SH-SY5Y (cell line): ENCODE measurements around the gene COMMD1.

Experiments
- GATA2 ChIP-seq: IDR thresholded peaks from 2 replicates; pipeline ENCODE4 v1.6.1; 2011; ENCODE audit warnings: mild to moderate bottlenecking, low read depth, low read length
- GATA3 ChIP-seq: IDR thresholded peaks from 2 replicates; pipeline ENCODE4 v1.6.1; 2011; ENCODE audit warnings: low read depth, mild to moderate bottlenecking, low read length, moderate library complexity

DNA sequence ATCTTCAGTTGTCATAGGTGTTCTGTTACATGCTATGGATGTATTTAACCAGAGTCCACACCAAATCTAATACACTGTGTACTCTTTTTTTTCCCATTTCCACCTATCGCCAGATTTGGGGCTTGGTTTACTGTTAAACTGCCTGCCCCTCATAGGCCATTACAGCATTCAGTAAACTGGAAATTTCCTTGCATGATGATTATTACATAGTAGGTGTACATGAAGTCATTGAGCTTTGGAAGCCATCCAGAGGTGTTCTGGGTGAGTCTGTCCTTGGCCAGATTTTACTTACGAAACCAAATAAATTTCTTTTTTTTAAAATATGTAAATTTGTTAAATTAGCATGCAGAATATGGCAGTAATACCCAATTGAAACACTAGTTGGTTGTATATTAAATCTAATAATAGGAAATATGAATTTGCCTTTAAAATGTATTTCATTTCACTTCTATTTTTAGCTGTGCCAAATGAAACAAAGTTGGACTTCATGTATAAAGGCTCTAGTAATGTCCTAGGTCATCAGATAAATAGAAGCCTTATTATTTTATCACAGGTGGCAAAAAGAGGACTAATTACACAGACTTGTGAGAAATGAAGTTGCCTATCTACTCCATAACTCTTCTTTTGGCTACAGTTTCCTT, 60.7 kb downstream of the COMMD1 start:
- no peak for TF ChIP-seq GATA2
- no peak for TF ChIP-seq GATA3
